Measurements from ENCODE around the gene ENTPD8.

GRCh38 chr9:137438591-137439157 is 2.5 kb downstream of the ENTPD8 start:
- TF ChIP-seq TAF1 (IDR thresholded peaks at IDR 0.05; ENCODE audit: borderline replicate concordance, low read depth, low read length) (no peak), POLR2A (IDR thresholded peaks at IDR 0.05; ENCODE audit: low read depth, low read length) (no peak)

Measured in GM12892 (cell line).